ENCODE results near the gene PCDH15. TPM values are rescaled to one million over a fixed set of nuclear protein-coding genes. Genes with fewer than 3 reads are reported as not detected.

PCDH15 gene
- total RNA-seq, 1 donor from 2014 or later, result 0.64 TPM

DNA sequence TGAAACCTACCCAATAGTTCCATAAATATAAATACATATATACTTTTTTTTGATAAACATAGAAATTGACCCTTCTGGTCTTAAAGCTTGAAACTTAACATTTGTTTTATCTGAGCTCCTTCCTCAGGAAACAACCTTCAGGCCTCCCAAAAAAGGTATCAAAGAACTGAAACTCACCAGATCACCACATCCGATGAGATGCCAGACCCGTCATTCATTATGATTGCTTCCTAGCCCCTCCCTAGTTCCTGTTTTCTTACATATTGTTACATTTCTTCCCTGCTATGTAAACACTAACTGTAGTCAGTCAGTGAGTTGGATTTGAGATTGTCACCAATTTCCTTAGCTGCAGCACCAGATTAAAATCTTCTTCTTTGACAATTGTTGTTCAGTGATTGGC is 663.6 kb downstream of the PCDH15 start:
- no peaks in the 10 kb centered on the region for H3K36me3 Mint-ChIP-seq (ENCODE audit: unreplicated experiment)
- no peak for DNase-seq
- no peaks in the 10 kb centered on the region for H3K27me3 Mint-ChIP-seq (ENCODE audit: unreplicated experiment)

DNA sequence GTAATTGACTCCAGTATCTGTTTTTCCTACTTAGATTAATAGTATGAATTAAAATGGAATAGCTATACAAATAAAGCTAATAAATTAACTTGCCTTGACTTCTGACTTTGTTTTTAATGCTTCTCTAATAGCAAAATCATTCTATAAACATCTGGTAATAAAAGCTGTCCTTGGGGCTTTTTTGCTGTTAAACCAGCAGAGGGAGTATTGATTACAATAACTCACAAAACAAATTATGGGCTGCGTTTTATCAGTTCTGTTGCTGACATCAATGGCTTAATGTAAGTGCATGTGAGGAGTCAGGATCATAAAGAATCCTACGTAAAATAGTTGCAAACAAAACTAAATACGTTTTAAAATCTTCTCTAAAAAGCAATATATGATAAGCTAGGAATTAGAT is 667.8 kb downstream of the PCDH15 start:
- no peaks in the 10 kb centered on the region for H3K4me1 Mint-ChIP-seq (ENCODE audit: low read depth, unreplicated experiment)
- no peak for DNase-seq
- H3K9me3 Mint-ChIP-seq (ENCODE audit: unreplicated experiment), result no peaks in the 10 kb centered on the region
- TF ChIP-seq, protein P1, sequence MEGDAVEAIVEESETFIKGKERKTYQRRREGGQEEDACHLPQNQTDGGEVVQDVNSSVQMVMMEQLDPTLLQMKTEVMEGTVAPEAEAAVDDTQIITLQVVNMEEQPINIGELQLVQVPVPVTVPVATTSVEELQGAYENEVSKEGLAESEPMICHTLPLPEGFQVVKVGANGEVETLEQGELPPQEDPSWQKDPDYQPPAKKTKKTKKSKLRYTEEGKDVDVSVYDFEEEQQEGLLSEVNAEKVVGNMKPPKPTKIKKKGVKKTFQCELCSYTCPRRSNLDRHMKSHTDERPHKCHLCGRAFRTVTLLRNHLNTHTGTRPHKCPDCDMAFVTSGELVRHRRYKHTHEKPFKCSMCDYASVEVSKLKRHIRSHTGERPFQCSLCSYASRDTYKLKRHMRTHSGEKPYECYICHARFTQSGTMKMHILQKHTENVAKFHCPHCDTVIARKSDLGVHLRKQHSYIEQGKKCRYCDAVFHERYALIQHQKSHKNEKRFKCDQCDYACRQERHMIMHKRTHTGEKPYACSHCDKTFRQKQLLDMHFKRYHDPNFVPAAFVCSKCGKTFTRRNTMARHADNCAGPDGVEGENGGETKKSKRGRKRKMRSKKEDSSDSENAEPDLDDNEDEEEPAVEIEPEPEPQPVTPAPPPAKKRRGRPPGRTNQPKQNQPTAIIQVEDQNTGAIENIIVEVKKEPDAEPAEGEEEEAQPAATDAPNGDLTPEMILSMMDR (IDR thresholded peaks at IDR 0.05; ENCODE audit: partially characterized antibody, unreplicated experiment), result peak; percentile 27
- H3K27me3 Mint-ChIP-seq (ENCODE audit: unreplicated experiment), result no peaks in the 10 kb centered on the region
- no peaks in the 10 kb centered on the region for H3K36me3 Mint-ChIP-seq (ENCODE audit: unreplicated experiment)
- H3K4me3 Mint-ChIP-seq (ENCODE audit: unreplicated experiment), result no peak overlapping the region
- no peak overlapping the region for H3K27ac Mint-ChIP-seq (ENCODE audit: unreplicated experiment)

More for the DNA sequence above, 663.6 kb downstream of the PCDH15 start:
- H3K4me3 Mint-ChIP-seq (ENCODE audit: unreplicated experiment), result no peak overlapping the region
- TF ChIP-seq, protein P1 (IDR thresholded peaks at IDR 0.05; ENCODE audit: partially characterized antibody, unreplicated experiment), result no peak
- no peaks in the 10 kb centered on the region for H3K4me1 Mint-ChIP-seq (ENCODE audit: low read depth, unreplicated experiment)
- no peaks in the 10 kb centered on the region for H3K9me3 Mint-ChIP-seq (ENCODE audit: unreplicated experiment)
- H3K27ac Mint-ChIP-seq (ENCODE audit: unreplicated experiment), result no peak overlapping the region

DNA sequence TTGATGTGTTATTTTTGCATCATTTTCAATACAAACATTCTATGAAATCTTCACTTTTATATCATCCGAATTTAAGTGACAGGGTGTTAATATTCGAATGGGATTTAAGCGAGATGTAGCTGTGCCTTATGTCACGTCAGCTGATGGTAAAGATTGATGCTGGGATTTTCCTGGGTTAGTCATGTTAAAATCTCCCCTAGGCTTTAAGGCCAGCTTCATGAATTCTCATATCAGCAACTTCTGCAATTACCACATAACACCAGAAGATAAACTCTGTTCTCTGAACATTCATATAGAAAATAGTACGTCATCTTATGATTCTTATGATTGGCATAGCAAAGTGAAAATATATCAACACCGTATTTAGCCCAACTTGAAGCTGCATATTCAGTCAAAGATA is 669.2 kb downstream of the PCDH15 start:
- Mint-ChIP-seq H3K36me3 (ENCODE audit: unreplicated experiment) (no peaks in the 10 kb centered on the region), H3K27ac (ENCODE audit: unreplicated experiment) (no peak overlapping the region), H3K9me3 (ENCODE audit: unreplicated experiment) (no peaks in the 10 kb centered on the region), H3K27me3 (ENCODE audit: unreplicated experiment) (no peaks in the 10 kb centered on the region), H3K4me1 (ENCODE audit: low read depth, unreplicated experiment) (no peaks in the 10 kb centered on the region), H3K4me3 (ENCODE audit: unreplicated experiment) (no peak overlapping the region)
- DNase-seq, result no peak
- TF ChIP-seq, protein P1 (IDR thresholded peaks at IDR 0.05; ENCODE audit: partially characterized antibody, unreplicated experiment), result no peak

DNA sequence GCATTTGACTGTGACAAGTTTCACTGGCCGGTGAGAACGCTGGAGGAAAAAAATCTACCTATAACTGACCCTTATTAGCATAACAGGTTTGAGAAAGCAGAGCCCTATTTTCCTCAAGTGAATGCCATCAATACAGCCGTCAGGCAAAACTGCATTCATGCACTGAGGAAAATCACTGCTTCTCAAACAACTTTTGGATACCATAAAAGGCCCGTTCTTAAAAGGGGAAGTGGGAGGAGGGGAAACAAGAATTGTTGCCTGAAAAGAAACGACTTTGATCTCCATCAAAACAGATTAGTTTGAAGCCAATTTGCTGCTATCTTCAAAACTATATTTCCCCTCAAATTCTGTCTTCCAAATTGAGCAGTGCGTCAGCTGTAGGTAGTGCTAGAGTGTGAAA is 670.6 kb downstream of the PCDH15 start:
- Mint-ChIP-seq H3K27me3 (ENCODE audit: unreplicated experiment) (peaks cover 2% of the 10 kb centered on the region), H3K9me3 (ENCODE audit: unreplicated experiment) (no peaks in the 10 kb centered on the region), H3K36me3 (ENCODE audit: unreplicated experiment) (no peaks in the 10 kb centered on the region), H3K27ac (ENCODE audit: unreplicated experiment) (no peak overlapping the region), H3K4me3 (ENCODE audit: unreplicated experiment) (no peak overlapping the region), H3K4me1 (ENCODE audit: low read depth, unreplicated experiment) (no peaks in the 10 kb centered on the region)
- DNase-seq, result no peak
- TF ChIP-seq, protein P1 (IDR thresholded peaks at IDR 0.05; ENCODE audit: partially characterized antibody, unreplicated experiment), result no peak

DNA sequence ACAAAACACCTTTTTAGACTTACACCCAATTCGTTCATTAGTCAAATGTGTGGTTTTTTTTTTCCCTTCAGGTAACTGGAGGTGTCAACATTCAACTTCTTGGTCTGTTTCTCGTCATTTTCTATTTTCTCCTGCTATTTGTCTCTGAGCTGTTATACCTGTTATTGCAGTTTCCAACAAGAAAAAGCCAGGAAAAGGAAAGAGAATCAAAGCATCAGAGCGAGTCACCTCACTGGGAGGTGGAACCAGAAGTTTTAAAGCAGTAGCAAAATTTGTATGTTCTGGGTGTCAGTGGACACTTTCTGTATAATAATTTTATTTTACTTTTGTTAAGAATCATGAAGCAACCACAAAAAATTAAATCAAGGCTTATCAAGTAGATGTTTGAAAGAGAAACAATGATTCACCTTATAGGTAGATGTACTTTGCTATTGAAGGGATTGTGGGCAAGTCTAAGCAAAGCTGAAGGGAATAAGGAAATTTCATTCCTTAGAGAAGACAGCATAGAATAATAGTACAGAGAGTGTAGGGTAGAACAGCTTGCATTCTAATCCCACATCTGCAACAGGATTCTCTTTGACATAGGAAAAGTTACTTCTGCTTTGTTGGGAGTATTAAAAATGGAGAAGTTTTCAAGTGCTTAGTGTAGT is 675.8 kb downstream of the PCDH15 start:
- Mint-ChIP-seq H3K27ac (ENCODE audit: unreplicated experiment) (no peak overlapping the region), H3K9me3 (ENCODE audit: unreplicated experiment) (no peaks in the 10 kb centered on the region), H3K27me3 (ENCODE audit: unreplicated experiment) (peaks cover 2% of the 10 kb centered on the region), H3K4me3 (ENCODE audit: unreplicated experiment) (no peak overlapping the region), H3K4me1 (ENCODE audit: low read depth, unreplicated experiment) (no peaks in the 10 kb centered on the region), H3K36me3 (ENCODE audit: unreplicated experiment) (no peaks in the 10 kb centered on the region)
- DNase-seq, result no peak
- TF ChIP-seq, protein P1 (IDR thresholded peaks at IDR 0.05; ENCODE audit: partially characterized antibody, unreplicated experiment), result no peak
